SJCRH30 (cell line): Measurements from ENCODE around the gene FAM241B. TPM values are rescaled to one million over a fixed set of nuclear protein-coding genes. Genes with fewer than 3 reads are reported as not detected.

Experiments
- DNase-seq, 2 experiments: peaks; one replicate each; pipeline ENCODE4 v3.0.0-alpha.2; 2015 to 2020
- H3K27ac ChIP-seq: fragments of 250-450 bp; sonication (Bioruptor Pico); 2 replicates; pipeline ENCODE4 v1.5.1; 2020; ENCODE audit warnings: mild to moderate bottlenecking, moderate library complexity
- H3K27me3 ChIP-seq: fragments of 250-450 bp; sonication (Bioruptor Pico); 2 replicates; pipeline ENCODE4 v1.5.1; 2020; ENCODE audit warnings: mild to moderate bottlenecking, moderate library complexity
- H3K36me3 ChIP-seq: fragments of 250-450 bp; sonication (Bioruptor Pico); 2 replicates; pipeline ENCODE4 v1.5.1; 2020; ENCODE audit warnings: mild to moderate bottlenecking, moderate library complexity
- H3K4me1 ChIP-seq: fragments of 250-450 bp; sonication (Bioruptor Pico); 2 replicates; pipeline ENCODE4 v1.5.1; 2020; ENCODE audit warnings: mild to moderate bottlenecking, moderate library complexity
- H3K4me3 ChIP-seq: fragments of 250-450 bp; sonication (Bioruptor Pico); 2 replicates; pipeline ENCODE4 v1.5.1; 2020; ENCODE audit warnings: mild to moderate bottlenecking, moderate library complexity
- H3K9me3 ChIP-seq: fragments of 250-450 bp; sonication (Bioruptor Pico); replicated peaks from 2 replicates; pipeline ENCODE4 v1.5.1; 2020; ENCODE audit warnings: mild to moderate bottlenecking, moderate library complexity
- total RNA-seq: library from RNA; depleted of rRNA; stranded (reverse); fragments of >200 nt; shearing (Covaris generic); gene quantifications from 2 replicates; pipeline ENCODE4 v1.2.3, GENCODE V29; 2014

The FAM241B gene
- total RNA-seq, 1 experiment from 2014 or later: 1.2 TPM

- H3K36me3 ChIP-seq: no peaks in the 10 kb centered on the region
- no peak overlapping the region for H3K4me3 ChIP-seq
- no peak for DNase-seq
- no peaks in the 10 kb centered on the region; the same call in 1 of the 2 replicates for H3K4me1 ChIP-seq
- no peaks in the 10 kb centered on the region for H3K9me3 ChIP-seq
- no peaks in the 10 kb centered on the region; the same call in 1 of the 2 replicates for H3K27me3 ChIP-seq
- H3K27ac ChIP-seq: no peak overlapping the region
Measured at GRCh38 chr10:69651362-69651761, 21.3 kb downstream of the FAM241B start.

GRCh38 chr10:69652111-69652856, 22.2 kb downstream of the FAM241B start:
- H3K9me3 ChIP-seq: no peaks in the 10 kb centered on the region
- no peaks in the 10 kb centered on the region for H3K36me3 ChIP-seq
- no peaks in the 10 kb centered on the region; the same call in 1 of the 2 replicates for H3K4me1 ChIP-seq
- H3K4me3 ChIP-seq: no peak overlapping the region
- H3K27ac ChIP-seq: no peak overlapping the region
- H3K27me3 ChIP-seq: no peaks in the 10 kb centered on the region; the same call in none of the 2 replicates
- DNase-seq: no peak

- Histone ChIP-seq H3K9me3 (no peaks in the 10 kb centered on the region), H3K27me3 (peaks cover 2% of the 10 kb centered on the region), H3K4me1 (no peaks in the 10 kb centered on the region; the same call in 1 of the 2 replicates), H3K27ac (no peak overlapping the region), H3K4me3 (no peak overlapping the region), H3K36me3 (no peaks in the 10 kb centered on the region)
- no peak for DNase-seq
Measured at GRCh38 chr10:69652857-69653199, 22.8 kb downstream of the FAM241B start.

- peaks cover 3% of the 10 kb centered on the region for H3K27me3 ChIP-seq
Measured at GRCh38 chr10:69653561-69653960, 23.5 kb downstream of the FAM241B start.

GRCh38 chr10:69655124-69655867, 25.2 kb downstream of the FAM241B start:
- H3K27ac ChIP-seq: no peak overlapping the region
- peaks cover 3% of the 10 kb centered on the region for H3K27me3 ChIP-seq
- DNase-seq: no peak
- no peaks in the 10 kb centered on the region; the same call in 1 of the 2 replicates for H3K4me1 ChIP-seq
- no peak overlapping the region for H3K4me3 ChIP-seq
- H3K9me3 ChIP-seq: no peaks in the 10 kb centered on the region
- no peaks in the 10 kb centered on the region for H3K36me3 ChIP-seq

More at GRCh38 chr10:69653561-69653960, 23.5 kb downstream of the FAM241B start:
- H3K27ac ChIP-seq: no peak overlapping the region
- H3K4me3 ChIP-seq: no peak overlapping the region
- no peaks in the 10 kb centered on the region for H3K9me3 ChIP-seq
- H3K4me1 ChIP-seq: no peaks in the 10 kb centered on the region; the same call in 1 of the 2 replicates
- no peak for DNase-seq
- H3K36me3 ChIP-seq: no peaks in the 10 kb centered on the region

- peaks cover 7% of the 10 kb centered on the region for H3K27me3 ChIP-seq
- no peak overlapping the region for H3K27ac ChIP-seq
- H3K4me3 ChIP-seq: no peak overlapping the region
- H3K4me1 ChIP-seq: no peaks in the 10 kb centered on the region; the same call in 1 of the 2 replicates
- H3K9me3 ChIP-seq: no peaks in the 10 kb centered on the region
- no peak for DNase-seq
- no peaks in the 10 kb centered on the region for H3K36me3 ChIP-seq
Measured at GRCh38 chr10:69655868-69656555, 26.0 kb downstream of the FAM241B start.

GRCh38 chr10:69656742-69657269, 26.8 kb downstream of the FAM241B start:
- Histone ChIP-seq H3K4me1 (no peaks in the 10 kb centered on the region), H3K9me3 (no peaks in the 10 kb centered on the region), H3K4me3 (no peak overlapping the region), H3K36me3 (no peaks in the 10 kb centered on the region), H3K27me3 (peaks cover 7% of the 10 kb centered on the region; the same call in 1 of the 2 replicates), H3K27ac (no peak overlapping the region)
- DNase-seq: no peak

GRCh38 chr10:69657430-69657829, 27.4 kb downstream of the FAM241B start:
- no peak for DNase-seq
- H3K4me1 ChIP-seq: no peaks in the 10 kb centered on the region
- no peak overlapping the region for H3K27ac ChIP-seq
- no peaks in the 10 kb centered on the region for H3K36me3 ChIP-seq
- H3K9me3 ChIP-seq: no peaks in the 10 kb centered on the region
- H3K4me3 ChIP-seq: no peak overlapping the region
- peaks cover 7% of the 10 kb centered on the region; the same call in 1 of the 2 replicates for H3K27me3 ChIP-seq

GRCh38 chr10:69657866-69658265, 27.8 kb downstream of the FAM241B start:
- no peak overlapping the region for H3K4me3 ChIP-seq
- H3K9me3 ChIP-seq: no peaks in the 10 kb centered on the region
- no peaks in the 10 kb centered on the region for H3K36me3 ChIP-seq
- no peak for DNase-seq
- peaks cover 7% of the 10 kb centered on the region; the same call in 1 of the 2 replicates for H3K27me3 ChIP-seq
- no peaks in the 10 kb centered on the region for H3K4me1 ChIP-seq
- H3K27ac ChIP-seq: no peak overlapping the region

- no peaks in the 10 kb centered on the region for H3K4me1 ChIP-seq
- no peaks in the 10 kb centered on the region for H3K36me3 ChIP-seq
- H3K27me3 ChIP-seq: peaks cover 7% of the 10 kb centered on the region; the same call in 1 of the 2 replicates
- H3K4me3 ChIP-seq: no peak overlapping the region
- no peaks in the 10 kb centered on the region for H3K9me3 ChIP-seq
- no peak for DNase-seq
- no peak overlapping the region for H3K27ac ChIP-seq
Measured at GRCh38 chr10:69659241-69660038, 29.4 kb downstream of the FAM241B start.

- Histone ChIP-seq H3K27ac (no peak overlapping the region), H3K4me3 (no peak overlapping the region), H3K4me1 (no peaks in the 10 kb centered on the region), H3K27me3 (peaks cover 7% of the 10 kb centered on the region; the same call in 1 of the 2 replicates), H3K36me3 (no peaks in the 10 kb centered on the region), H3K9me3 (no peaks in the 10 kb centered on the region)
- DNase-seq: no peak
Measured at GRCh38 chr10:69660296-69660695, 30.2 kb downstream of the FAM241B start.

GRCh38 chr10:69661414-69662172, 31.5 kb downstream of the FAM241B start:
- H3K4me1 ChIP-seq: no peaks in the 10 kb centered on the region
- no peak for DNase-seq
- H3K27me3 ChIP-seq: peaks cover 7% of the 10 kb centered on the region; the same call in 1 of the 2 replicates
- H3K4me3 ChIP-seq: no peak overlapping the region
- no peak overlapping the region for H3K27ac ChIP-seq
- no peaks in the 10 kb centered on the region for H3K9me3 ChIP-seq
- H3K36me3 ChIP-seq: no peaks in the 10 kb centered on the region

- H3K36me3 ChIP-seq: no peaks in the 10 kb centered on the region
- peaks cover 9% of the 10 kb centered on the region; the same call in 1 of the 2 replicates for H3K27me3 ChIP-seq
- no peaks in the 10 kb centered on the region for H3K4me1 ChIP-seq
Measured at GRCh38 chr10:69662173-69662877, 32.3 kb downstream of the FAM241B start.

More at GRCh38 chr10:69662173-69662877, 32.3 kb downstream of the FAM241B start:
- Histone ChIP-seq H3K9me3 (no peaks in the 10 kb centered on the region), H3K4me3 (no peak overlapping the region), H3K27ac (no peak overlapping the region)
- no peak for DNase-seq
